ENCODE measurements around the gene PRXL2A.
"Not testable (repeated sequence)": the region's sequence is repeated elsewhere in the genome, so short reads cannot be mapped to it uniquely, and the experiment has no call there.

Gene PRXL2A

GRCh38 chr10:80474941-80475340 is 66.6 kb downstream of the PRXL2A start:
- DNase-seq (ENCODE audit: low spot score), result no peak

DNA sequence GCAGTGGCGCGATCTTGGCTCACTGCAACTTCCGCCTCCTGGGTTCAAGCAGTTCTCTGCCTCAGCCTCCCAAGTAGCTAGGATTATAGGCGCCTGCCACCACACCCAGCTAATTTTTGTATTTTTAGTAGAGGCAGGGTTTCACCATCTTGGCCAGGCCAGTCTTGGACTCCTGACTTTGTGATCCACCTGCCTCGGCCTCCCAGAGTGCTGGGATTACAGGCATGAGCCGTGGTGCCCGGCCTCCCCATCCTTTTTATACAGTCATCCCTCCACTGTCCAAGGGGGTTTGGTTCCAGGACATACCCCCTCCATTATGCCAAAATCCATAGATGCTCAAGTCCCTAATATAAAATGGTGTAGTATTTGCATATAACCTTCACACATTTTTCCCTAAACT is 67.3 kb downstream of the PRXL2A start:
- DNase-seq (ENCODE audit: low spot score), result not testable (repeated sequence)

- DNase-seq (ENCODE audit: low spot score), result no peak
These were observed 68.3 kb downstream of the PRXL2A start for GRCh38 chr10:80476685-80477084.

GRCh38 chr10:80477813-80478212 is 69.5 kb downstream of the PRXL2A start:
- no peak for DNase-seq (ENCODE audit: low spot score)

DNA sequence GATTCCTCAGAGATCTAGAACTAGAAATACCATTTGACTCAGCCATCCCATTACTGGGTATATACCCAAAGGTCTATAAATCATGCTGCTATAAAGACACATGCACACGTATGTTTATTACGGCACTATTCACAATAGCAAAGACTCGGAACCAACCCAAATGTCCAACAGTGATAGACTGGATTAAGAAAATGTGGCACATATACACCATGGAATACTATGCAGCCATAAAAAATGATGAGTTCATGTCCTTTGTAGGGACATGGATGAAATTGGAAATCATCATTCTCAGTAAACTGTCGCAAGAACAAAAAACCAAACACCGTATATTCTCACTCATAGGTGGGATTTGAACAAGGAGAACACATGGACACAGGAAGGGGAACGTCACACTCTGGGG is 72.0 kb downstream of the PRXL2A start:
- DNase-seq (ENCODE audit: low spot score), result not testable (repeated sequence)

DNA sequence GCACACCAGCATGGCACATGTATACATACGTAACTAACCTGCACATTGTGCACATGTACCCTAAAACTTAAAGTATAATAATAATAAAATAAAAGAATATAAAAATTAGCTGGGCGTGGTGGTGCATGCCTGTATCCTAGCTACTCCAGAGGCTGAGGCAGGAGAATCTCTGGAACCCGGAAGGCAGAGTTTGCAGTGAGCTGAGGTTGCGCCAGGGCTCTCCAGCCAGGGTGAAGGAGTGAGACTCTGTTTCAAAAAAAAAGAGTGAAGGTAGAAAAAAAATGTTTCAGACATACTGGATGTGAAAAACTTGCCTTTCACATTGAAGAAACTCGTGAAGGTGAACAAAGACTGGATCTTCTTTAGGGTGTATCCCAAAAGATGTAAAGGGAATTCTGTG is 72.5 kb downstream of the PRXL2A start:
- DNase-seq (ENCODE audit: low spot score), result no peak

- no peak for DNase-seq (ENCODE audit: low spot score)
These were observed 75.9 kb downstream of the PRXL2A start for GRCh38 chr10:80484243-80484642.

DNA sequence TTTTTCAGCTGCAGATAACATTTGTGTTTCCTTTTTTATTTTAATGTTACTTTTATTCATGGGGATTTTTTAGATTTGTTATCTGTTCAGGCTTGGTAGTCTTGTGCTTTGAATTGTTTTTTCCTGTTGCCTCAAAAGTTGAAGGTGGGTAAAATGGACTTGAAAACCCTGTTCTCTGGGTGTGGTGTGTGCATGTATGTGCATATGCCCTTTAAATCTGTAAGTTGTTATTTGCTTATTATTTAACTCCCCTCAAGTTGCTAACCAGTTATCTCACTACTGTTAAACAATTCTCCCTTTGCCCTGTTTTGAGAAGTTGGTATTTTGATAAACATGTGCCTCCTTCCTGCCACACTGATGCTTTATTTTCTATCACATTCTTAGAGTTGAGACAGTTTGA is 76.3 kb downstream of the PRXL2A start:
- DNase-seq (ENCODE audit: low spot score), result no peak

GRCh38 chr10:80485076-80485945 is 77.0 kb downstream of the PRXL2A start:
- no peak for DNase-seq (ENCODE audit: low spot score)

DNA sequence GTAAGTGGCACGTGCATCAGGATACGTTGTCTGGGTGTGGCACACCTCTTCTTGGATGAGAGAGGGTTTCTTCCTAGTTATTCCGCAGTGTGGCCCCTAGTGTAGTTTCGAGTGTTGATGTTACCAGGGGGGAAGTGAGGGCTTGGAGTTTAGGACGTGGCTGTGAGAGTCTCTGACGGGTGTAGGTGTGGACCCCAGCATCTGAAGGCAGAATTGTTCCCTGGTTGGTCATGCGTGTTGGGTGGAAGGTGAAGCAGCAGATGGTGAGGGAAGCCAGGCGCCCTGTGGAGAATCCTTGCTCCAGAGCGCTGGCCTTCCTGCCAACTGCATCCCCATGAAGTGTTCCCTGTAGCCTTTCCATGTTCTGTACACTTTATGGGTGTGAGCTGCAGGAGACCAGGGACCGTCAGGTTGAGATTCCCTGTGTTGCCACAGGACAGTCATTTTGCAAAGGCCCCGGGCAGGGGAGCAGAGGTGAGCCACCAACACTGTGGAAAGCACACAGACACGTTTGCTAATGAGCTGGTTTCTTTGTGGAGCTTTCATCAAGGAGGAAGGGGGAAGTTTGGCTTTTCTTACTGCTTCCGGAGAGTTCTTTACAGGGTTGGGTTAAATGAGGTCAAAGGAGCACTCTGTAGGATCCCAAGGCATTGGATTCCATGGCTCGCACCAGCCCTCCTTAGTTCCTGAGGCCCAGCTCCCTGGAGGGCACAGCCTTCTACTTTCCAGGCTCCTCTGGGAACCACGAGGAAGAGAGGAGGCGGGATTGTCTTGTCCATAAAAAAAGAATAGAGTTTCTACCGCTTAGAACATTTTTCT is 77.8 kb downstream of the PRXL2A start:
- DNase-seq (ENCODE audit: low spot score), result no peak

Measured in SK-N-DZ (cell line).